Activated naive CD4-positive, alpha-beta T cell treated with anti-CD3 and anti-CD28 coated beads, Interleukin-2, amount 50 U/mL, for 24 hours (primary cell): Measurements from ENCODE around the gene MAPK10.
"Not testable (repeated sequence)": the region's sequence is repeated elsewhere in the genome, so short reads cannot be mapped to it uniquely, and the experiment has no call there.

ENCODE experiments used
- H3K27ac Mint-ChIP-seq: one replicate; pipeline ENCODE4 v1.8.0; 2021; ENCODE audit warnings: mild to moderate bottlenecking, mixed read lengths
- H3K27me3 Mint-ChIP-seq: one replicate; pipeline ENCODE4 v1.8.0; 2021; ENCODE audit warnings: mixed read lengths
- H3K36me3 Mint-ChIP-seq: one replicate; pipeline ENCODE4 v1.8.0; 2021; ENCODE audit warnings: mixed read lengths
- H3K4me1 Mint-ChIP-seq: one replicate; pipeline ENCODE4 v1.8.0; 2021; ENCODE audit warnings: mixed read lengths
- H3K4me3 Mint-ChIP-seq: one replicate; pipeline ENCODE4 v1.8.0; 2021; ENCODE audit warnings: mild to moderate bottlenecking, mixed read lengths
- H3K9me3 Mint-ChIP-seq: one replicate; pipeline ENCODE4 v1.8.0; 2021; ENCODE audit warnings: mixed read lengths

The MAPK10 gene

GRCh38 chr4:86218746-86219473 is 140.9 kb downstream of the MAPK10 start:
- Mint-ChIP-seq H3K27ac (no peak overlapping the region), H3K27me3 (no peaks in the 10 kb centered on the region)

GRCh38 chr4:86203176-86203575 is 156.7 kb downstream of the MAPK10 start:
- H3K9me3 Mint-ChIP-seq = no peaks in the 10 kb centered on the region
- H3K4me1 Mint-ChIP-seq = no peaks in the 10 kb centered on the region
- H3K4me3 Mint-ChIP-seq = no peak overlapping the region
- no peaks in the 10 kb centered on the region for H3K27me3 Mint-ChIP-seq
- H3K36me3 Mint-ChIP-seq = no peaks in the 10 kb centered on the region
- H3K27ac Mint-ChIP-seq = no peak overlapping the region

More at GRCh38 chr4:86218746-86219473, 140.9 kb downstream of the MAPK10 start:
- no peaks in the 10 kb centered on the region for H3K36me3 Mint-ChIP-seq
- H3K4me3 Mint-ChIP-seq = no peak overlapping the region
- H3K4me1 Mint-ChIP-seq = no peaks in the 10 kb centered on the region
- peaks cover 16% of the 10 kb centered on the region for H3K9me3 Mint-ChIP-seq

GRCh38 chr4:86185659-86186058 is 174.2 kb downstream of the MAPK10 start:
- Mint-ChIP-seq H3K9me3 (peaks cover 2% of the 10 kb centered on the region), H3K36me3 (no peaks in the 10 kb centered on the region), H3K27ac (no peak overlapping the region), H3K4me1 (no peaks in the 10 kb centered on the region), H3K27me3 (no peaks in the 10 kb centered on the region), H3K4me3 (no peak overlapping the region)

GRCh38 chr4:86184901-86185285 is 175.0 kb downstream of the MAPK10 start:
- H3K27me3 Mint-ChIP-seq = no peaks in the 10 kb centered on the region
- H3K4me3 Mint-ChIP-seq = no peak overlapping the region
- H3K27ac Mint-ChIP-seq = no peak overlapping the region
- H3K4me1 Mint-ChIP-seq = no peaks in the 10 kb centered on the region
- H3K36me3 Mint-ChIP-seq = no peaks in the 10 kb centered on the region
- peaks cover 8% of the 10 kb centered on the region for H3K9me3 Mint-ChIP-seq

- H3K4me3 Mint-ChIP-seq = no peak overlapping the region
- no peak overlapping the region for H3K27ac Mint-ChIP-seq
- no peaks in the 10 kb centered on the region for H3K36me3 Mint-ChIP-seq
- no peaks in the 10 kb centered on the region for H3K27me3 Mint-ChIP-seq
- H3K9me3 Mint-ChIP-seq = peaks cover 8% of the 10 kb centered on the region
- H3K4me1 Mint-ChIP-seq = no peaks in the 10 kb centered on the region
Measured at GRCh38 chr4:86184216-86184900, 175.5 kb downstream of the MAPK10 start.

- H3K27ac Mint-ChIP-seq = no peak overlapping the region
- H3K4me1 Mint-ChIP-seq = no peaks in the 10 kb centered on the region
- peaks cover 8% of the 10 kb centered on the region for H3K9me3 Mint-ChIP-seq
- H3K4me3 Mint-ChIP-seq = no peak overlapping the region
- H3K27me3 Mint-ChIP-seq = no peaks in the 10 kb centered on the region
- H3K36me3 Mint-ChIP-seq = no peaks in the 10 kb centered on the region
Measured at GRCh38 chr4:86181585-86181984, 178.3 kb downstream of the MAPK10 start.

- H3K4me1 Mint-ChIP-seq = no peaks in the 10 kb centered on the region
- H3K36me3 Mint-ChIP-seq = no peaks in the 10 kb centered on the region
- no peak overlapping the region for H3K27ac Mint-ChIP-seq
- no peaks in the 10 kb centered on the region for H3K27me3 Mint-ChIP-seq
- no peak overlapping the region for H3K4me3 Mint-ChIP-seq
- peaks cover 13% of the 10 kb centered on the region for H3K9me3 Mint-ChIP-seq
Measured at GRCh38 chr4:86178211-86178610, 181.6 kb downstream of the MAPK10 start.

GRCh38 chr4:86174506-86174905 is 185.3 kb downstream of the MAPK10 start:
- no peaks in the 10 kb centered on the region for H3K27me3 Mint-ChIP-seq
- no peak overlapping the region for H3K4me3 Mint-ChIP-seq
- H3K4me1 Mint-ChIP-seq = no peaks in the 10 kb centered on the region
- H3K9me3 Mint-ChIP-seq = peaks cover 5% of the 10 kb centered on the region
- no peaks in the 10 kb centered on the region for H3K36me3 Mint-ChIP-seq
- H3K27ac Mint-ChIP-seq = no peak overlapping the region

GRCh38 chr4:86168335-86168734 is 191.5 kb downstream of the MAPK10 start:
- H3K4me1 Mint-ChIP-seq, H3K4me3 Mint-ChIP-seq, H3K27me3 Mint-ChIP-seq, H3K9me3 Mint-ChIP-seq, H3K27ac Mint-ChIP-seq, H3K36me3 Mint-ChIP-seq: not testable (repeated sequence)

- Mint-ChIP-seq H3K27ac (no peak overlapping the region), H3K9me3 (no peaks in the 10 kb centered on the region), H3K36me3 (no peaks in the 10 kb centered on the region), H3K4me1 (no peaks in the 10 kb centered on the region), H3K27me3 (no peaks in the 10 kb centered on the region), H3K4me3 (no peak overlapping the region)
Measured at GRCh38 chr4:86160426-86160825, 199.4 kb downstream of the MAPK10 start.

- H3K9me3 Mint-ChIP-seq = no peaks in the 10 kb centered on the region
- H3K4me1 Mint-ChIP-seq = no peaks in the 10 kb centered on the region
- H3K27me3 Mint-ChIP-seq = no peaks in the 10 kb centered on the region
- no peak overlapping the region for H3K27ac Mint-ChIP-seq
- no peak overlapping the region for H3K4me3 Mint-ChIP-seq
- no peaks in the 10 kb centered on the region for H3K36me3 Mint-ChIP-seq
Measured at GRCh38 chr4:86159216-86159615, 200.6 kb downstream of the MAPK10 start.

GRCh38 chr4:86156531-86156930 is 203.3 kb downstream of the MAPK10 start:
- Mint-ChIP-seq H3K27ac (peak overlapping the region; percentile 17), H3K4me1 (no peaks in the 10 kb centered on the region), H3K27me3 (no peaks in the 10 kb centered on the region), H3K36me3 (no peaks in the 10 kb centered on the region), H3K4me3 (no peak overlapping the region), H3K9me3 (no peaks in the 10 kb centered on the region)

GRCh38 chr4:86155766-86156165 is 204.1 kb downstream of the MAPK10 start:
- Mint-ChIP-seq H3K9me3 (no peaks in the 10 kb centered on the region), H3K4me1 (no peaks in the 10 kb centered on the region), H3K4me3 (no peak overlapping the region), H3K27me3 (no peaks in the 10 kb centered on the region), H3K36me3 (no peaks in the 10 kb centered on the region), H3K27ac (no peak overlapping the region)

- Mint-ChIP-seq H3K27ac (no peak overlapping the region), H3K4me3 (no peak overlapping the region), H3K9me3 (no peaks in the 10 kb centered on the region), H3K4me1 (no peaks in the 10 kb centered on the region), H3K27me3 (no peaks in the 10 kb centered on the region), H3K36me3 (no peaks in the 10 kb centered on the region)
Measured at GRCh38 chr4:86152454-86152853, 207.4 kb downstream of the MAPK10 start.

GRCh38 chr4:86151196-86151595 is 208.7 kb downstream of the MAPK10 start:
- H3K36me3 Mint-ChIP-seq = no peaks in the 10 kb centered on the region
- no peaks in the 10 kb centered on the region for H3K9me3 Mint-ChIP-seq
- no peaks in the 10 kb centered on the region for H3K27me3 Mint-ChIP-seq
- H3K27ac Mint-ChIP-seq = no peak overlapping the region
- no peak overlapping the region for H3K4me3 Mint-ChIP-seq
- no peaks in the 10 kb centered on the region for H3K4me1 Mint-ChIP-seq

GRCh38 chr4:86141161-86141560 is 218.7 kb downstream of the MAPK10 start:
- Mint-ChIP-seq H3K27me3 (no peaks in the 10 kb centered on the region), H3K36me3 (no peaks in the 10 kb centered on the region), H3K4me1 (no peaks in the 10 kb centered on the region), H3K9me3 (no peaks in the 10 kb centered on the region), H3K27ac (no peak overlapping the region), H3K4me3 (no peak overlapping the region)
